SK-N-SH treated with all-trans-retinoic acid at 6 μM for 48 hours (cell line): ENCODE measurements around the gene LRRC8E.

Experiments used
- CREB5 ChIP-seq: fragments of 250-450 bp; sonication (Bioruptor Pico); IDR thresholded peaks from 2 replicates; pipeline ENCODE4 v1.5.1; 2020; ENCODE audit warnings: low read depth, mild to moderate bottlenecking, moderate library complexity
- CSDC2 ChIP-seq: fragments of 250-450 bp; sonication (Bioruptor Pico); IDR thresholded peaks from 2 replicates; pipeline ENCODE4 v1.5.0; 2020; ENCODE audit warnings: mild to moderate bottlenecking, moderate library complexity
- CSRNP3 ChIP-seq: fragments of 250-450 bp; sonication (Bioruptor Pico); IDR thresholded peaks from 2 replicates; pipeline ENCODE4 v1.5.1; 2021; ENCODE audit warnings: mild to moderate bottlenecking, moderate library complexity
- RARB ChIP-seq: fragments of 250-450 bp; sonication (Bioruptor Pico); IDR thresholded peaks from 2 replicates; pipeline ENCODE4 v1.8.0; 2021; ENCODE audit warnings: mild to moderate bottlenecking, moderate library complexity
- TCF4 ChIP-seq: fragments of 250-450 bp; sonication (Bioruptor Pico); IDR thresholded peaks from 2 replicates; pipeline ENCODE4 v1.8.0; 2021; ENCODE audit warnings: mild to moderate bottlenecking, moderate library complexity, borderline replicate concordance
- ZFP30 ChIP-seq: fragments of 450-650 bp; formaldehyde crosslinking; IDR thresholded peaks from 2 replicates; pipeline ENCODE4 v1.5.0; 2022; ENCODE audit warnings: mild to moderate bottlenecking, moderate library complexity

GRCh38 chr19:7921967-7922835 is 33.9 kb downstream of the LRRC8E start:
- TF ChIP-seq RARB (CRISPR knock-in tag) = no peak
- no peak for TF ChIP-seq ZFP30
- no peak for TF ChIP-seq CSDC2 (CRISPR knock-in tag)
- TF ChIP-seq CREB5 (CRISPR knock-in tag) = no peak
- no peak for TF ChIP-seq CSRNP3
- TF ChIP-seq TCF4 (CRISPR knock-in tag) = no peak
